Left renal cortex interstitium (tissue), 4 donors: ENCODE results near the gene GJA8. TPM values are rescaled to one million over a fixed set of nuclear protein-coding genes. Genes with fewer than 3 reads are reported as not detected.
"Not testable (repeated sequence)": the region's sequence is repeated elsewhere in the genome, so short reads cannot be mapped to it uniquely, and the experiment has no call there.

ENCODE experiments used
- DNase-seq, 4 donors: peaks; one replicate each; pipeline ENCODE4 v3.0.0-alpha.2; 2013; ENCODE audit warnings: low read depth in 4 of 4, low spot score in 2 of 4, missing footprints in 1 of 4
- polyA plus RNA-seq, 4 donors: library from polyadenylated mRNA; unstranded; fragments of 120-200 nt; gene quantifications; one replicate each; pipeline ENCODE4 v1.2.1, GENCODE V29; 2013; ENCODE audit not compliant: insufficient read length in 4 of 4

The GJA8 gene
- under 1 TPM; 0.17 to 0.87 (median 0.48) TPM for polyA plus RNA-seq

- DNase-seq: no peak
These were observed at the start of gene GJA8 for GRCh38 chr1:147902253-147902845. Gene GJA8 (plus strand): TSS chr1:147902795. CDS start chr1:147907956, 5,161 bp downstream.

- peak in 1 of 4 donors; percentile 10 for DNase-seq
These were observed 49.2 kb upstream of the GJA8 start for GRCh38 chr1:147853391-147853790.

GRCh38 chr1:147854989-147855388, 47.6 kb upstream of the GJA8 start:
- not testable (repeated sequence) for DNase-seq

GRCh38 chr1:147855996-147856395, 46.6 kb upstream of the GJA8 start:
- not testable (repeated sequence) for DNase-seq

GRCh38 chr1:147867204-147867603, 35.4 kb upstream of the GJA8 start:
- not testable (repeated sequence) for DNase-seq

GRCh38 chr1:147878022-147878421, 24.6 kb upstream of the GJA8 start:
- DNase-seq: no peak

- no peak for DNase-seq
These were observed 22.7 kb upstream of the GJA8 start for GRCh38 chr1:147879911-147880310.

- no peak for DNase-seq
These were observed 20.1 kb upstream of the GJA8 start for GRCh38 chr1:147882535-147882934.

- peak; percentile 27 to 62 (median 56) for DNase-seq
These were observed 12.3 kb upstream of the GJA8 start for GRCh38 chr1:147890177-147890790.

GRCh38 chr1:147891088-147891487, 11.5 kb upstream of the GJA8 start:
- DNase-seq: no peak

- no peak for DNase-seq
These were observed 10.4 kb upstream of the GJA8 start for GRCh38 chr1:147892216-147892615.

- peak in 3 of 4 donors; percentile 23 to 52 (median 26) for DNase-seq
These were observed 9.8 kb upstream of the GJA8 start for GRCh38 chr1:147892731-147893214.

- no peak for DNase-seq
These were observed 7.5 kb upstream of the GJA8 start for GRCh38 chr1:147895123-147895522.

GRCh38 chr1:147897029-147897752, 5.4 kb upstream of the GJA8 start:
- no peak for DNase-seq

- DNase-seq: no peak
These were observed 4.8 kb upstream of the GJA8 start for GRCh38 chr1:147897789-147898188.

- no peak for DNase-seq
These were observed 2.1 kb downstream of the GJA8 start for GRCh38 chr1:147904726-147905125.

GRCh38 chr1:147907786-147908509, 5.4 kb downstream of the GJA8 start:
- no peak for DNase-seq

- DNase-seq: no peak
These were observed 10.0 kb downstream of the GJA8 start for GRCh38 chr1:147912553-147912952.

- DNase-seq: no peak
These were observed 10.9 kb downstream of the GJA8 start for GRCh38 chr1:147913362-147913942.

- DNase-seq: no peak
These were observed 17.3 kb downstream of the GJA8 start for GRCh38 chr1:147919896-147920295.

- no peak for DNase-seq
These were observed 22.2 kb downstream of the GJA8 start for GRCh38 chr1:147924813-147925212.
